Right forelimb (tissue), 1 donor: ENCODE data around the gene CEP126.
A peak's percentile ranks its signal among the peaks of the same experiment; 100 is the strongest.

Experiments
- DNase-seq: peaks from one replicate; pipeline ENCODE4 v3.0.0-alpha.2; 2018

The CEP126 gene, protein sequence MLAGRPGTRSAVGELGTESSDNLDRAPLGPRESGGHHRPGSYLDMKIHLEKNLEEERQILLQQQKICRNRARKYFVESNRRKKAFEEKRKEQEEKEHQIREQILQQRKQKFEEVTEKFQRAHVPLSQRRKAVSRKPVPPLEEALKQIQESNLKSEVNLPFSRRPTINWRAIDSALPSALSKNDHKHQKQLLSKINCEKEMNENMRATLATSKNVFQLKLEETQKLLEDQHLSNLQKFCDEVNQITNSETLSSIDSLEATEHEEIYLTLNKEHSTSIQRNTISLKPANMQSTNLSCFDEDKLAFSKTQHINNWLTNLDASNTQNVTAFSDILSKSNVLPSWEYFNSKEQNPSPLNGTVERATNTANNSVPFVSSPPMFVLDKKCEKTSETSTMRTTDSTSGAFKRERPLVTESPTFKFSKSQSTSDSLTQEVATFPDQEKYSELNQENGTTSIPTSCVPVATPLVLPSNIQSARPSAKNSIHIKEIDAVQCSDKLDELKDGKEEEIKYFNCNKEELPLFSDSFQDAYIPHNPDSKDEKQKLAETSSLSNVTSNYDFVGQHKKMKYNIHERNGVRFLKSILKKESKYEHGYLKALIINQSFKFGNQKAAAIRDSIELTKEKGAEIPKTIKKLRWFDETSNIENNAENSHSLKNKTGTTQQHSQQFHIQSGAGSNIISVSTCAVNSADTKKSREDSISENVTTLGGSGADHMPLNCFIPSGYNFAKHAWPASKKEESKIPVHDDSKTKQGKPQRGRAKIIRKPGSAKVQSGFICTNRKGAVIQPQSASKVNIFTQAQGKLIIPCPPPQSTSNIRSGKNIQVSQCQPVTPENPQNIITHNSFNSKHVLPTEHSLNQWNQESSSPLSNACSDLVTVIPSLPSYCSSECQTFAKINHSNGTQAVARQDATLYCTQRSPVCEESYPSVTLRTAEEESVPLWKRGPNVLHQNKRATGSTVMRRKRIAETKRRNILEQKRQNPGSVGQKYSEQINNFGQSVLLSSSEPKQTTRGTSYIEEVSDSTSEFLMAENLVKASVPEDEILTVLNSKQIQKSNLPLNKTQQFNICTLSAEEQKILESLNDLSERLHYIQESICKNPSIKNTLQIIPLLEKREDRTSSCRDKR

DNA sequence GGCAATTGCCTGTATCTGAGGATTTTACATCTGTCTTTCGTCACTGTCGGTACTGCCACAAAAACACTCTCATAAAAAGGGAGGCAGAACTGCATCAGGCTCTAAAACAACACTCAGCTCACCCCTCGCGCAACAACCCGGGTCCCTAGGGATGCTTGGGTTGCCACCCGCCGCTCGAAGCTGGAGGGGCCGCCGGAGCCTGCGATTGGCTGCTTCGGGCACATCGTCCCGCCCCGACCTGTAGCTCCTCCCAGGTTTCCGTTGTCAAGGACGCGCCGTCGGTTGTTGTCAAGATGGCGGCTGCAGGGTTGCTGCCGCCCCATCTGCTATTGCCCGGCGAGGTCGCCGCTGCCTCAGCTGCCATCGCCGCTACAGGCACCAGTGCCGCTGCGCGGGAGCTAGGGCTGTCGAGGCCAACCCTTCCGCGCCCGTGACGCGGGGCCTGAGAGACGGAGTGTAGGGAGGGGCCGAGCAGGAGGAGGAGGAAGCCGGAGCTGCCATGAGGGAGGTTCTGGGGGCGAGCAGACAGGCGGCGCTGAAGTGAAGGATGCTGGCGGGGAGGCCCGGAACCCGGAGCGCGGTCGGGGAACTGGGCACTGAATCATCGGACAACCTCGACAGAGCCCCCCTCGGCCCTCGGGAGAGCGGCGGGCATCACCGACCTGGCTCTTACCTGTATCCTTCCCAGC, at the start of gene CEP126:
TSS of gene CEP126 (plus strand) at position 273 of the 689 bp plus-strand sequence. CDS start at position 548, 275 bp downstream.
- peak; percentile 97 for DNase-seq

DNA sequence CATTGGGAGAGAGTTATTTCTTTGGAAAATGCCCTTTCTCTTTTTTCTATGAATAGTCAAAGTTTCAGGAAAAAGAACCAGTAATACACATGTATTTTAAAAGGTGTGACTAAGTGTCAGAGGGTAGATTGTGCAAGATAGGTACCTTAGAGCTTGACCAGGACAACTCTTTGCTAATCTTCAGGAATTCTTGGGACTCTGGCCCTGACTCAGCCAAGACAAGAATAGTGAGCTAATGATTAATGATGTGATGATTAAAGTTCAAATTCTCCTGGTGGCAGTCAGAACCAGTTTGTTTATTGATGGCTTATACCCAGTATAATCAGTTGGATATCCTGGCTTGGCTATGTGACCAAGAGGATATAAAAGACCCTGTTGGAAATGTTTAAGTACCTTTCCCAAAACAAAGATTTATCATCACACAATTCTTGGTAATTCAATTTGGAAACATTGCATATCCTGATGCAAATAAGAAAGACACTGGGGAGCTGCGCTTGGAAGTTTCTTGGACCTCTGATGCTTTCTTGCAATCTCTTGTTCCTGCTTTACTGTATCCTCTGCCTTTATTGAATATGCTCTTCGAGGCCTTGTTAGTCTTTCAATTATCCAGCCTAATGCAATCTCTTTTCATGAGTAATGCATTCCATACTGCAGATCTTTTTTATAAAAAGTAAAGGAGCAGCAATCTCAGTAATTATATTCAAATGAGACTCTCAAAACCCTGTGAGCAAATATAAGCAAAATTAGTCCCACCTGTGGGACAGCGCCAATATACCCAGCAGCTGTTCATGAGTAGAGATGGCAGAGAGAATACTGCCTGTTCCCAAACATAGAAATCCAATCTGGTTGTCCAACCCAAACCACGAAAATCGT, 48.0 kb upstream of the CEP126 start:
- DNase-seq = no peak

DNA sequence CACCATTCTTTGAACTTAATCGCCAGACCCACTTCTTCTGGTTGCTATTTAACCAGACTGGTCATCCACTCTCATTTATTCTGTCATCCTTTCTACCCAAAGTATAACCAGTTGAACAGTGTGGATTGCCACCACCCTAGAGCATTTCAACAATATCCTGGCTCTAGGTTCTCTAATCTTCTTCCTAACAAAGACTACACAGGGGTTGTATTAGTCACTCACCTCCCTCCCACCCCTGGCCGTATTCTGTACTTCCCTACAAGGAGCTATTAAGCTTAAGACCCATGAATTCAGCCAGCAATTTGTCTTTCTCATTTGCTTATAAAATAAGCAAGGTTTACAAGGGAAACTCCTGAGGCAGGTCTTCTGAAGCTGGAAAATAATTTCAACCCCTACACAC, 46.9 kb upstream of the CEP126 start:
- no peak for DNase-seq

DNA sequence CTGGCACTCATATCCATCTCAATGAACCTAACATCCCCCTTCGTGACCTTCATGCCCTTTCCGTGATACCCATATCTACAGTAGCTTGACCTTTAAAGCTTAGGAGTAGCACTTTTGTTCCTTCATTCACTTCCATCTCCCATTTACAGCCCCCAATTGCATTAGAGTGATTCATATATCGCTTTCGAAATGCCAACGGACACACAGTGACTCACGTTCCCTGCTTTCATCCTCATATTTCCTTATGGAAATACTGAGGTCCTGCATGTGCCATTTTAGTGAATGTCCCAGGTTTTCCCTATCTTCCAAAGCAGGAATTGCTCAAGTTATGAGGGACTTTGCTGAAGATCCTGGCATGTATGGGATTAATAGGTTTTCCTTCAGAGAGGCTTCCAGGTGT, 44.3 kb upstream of the CEP126 start:
- DNase-seq = no peak

DNA sequence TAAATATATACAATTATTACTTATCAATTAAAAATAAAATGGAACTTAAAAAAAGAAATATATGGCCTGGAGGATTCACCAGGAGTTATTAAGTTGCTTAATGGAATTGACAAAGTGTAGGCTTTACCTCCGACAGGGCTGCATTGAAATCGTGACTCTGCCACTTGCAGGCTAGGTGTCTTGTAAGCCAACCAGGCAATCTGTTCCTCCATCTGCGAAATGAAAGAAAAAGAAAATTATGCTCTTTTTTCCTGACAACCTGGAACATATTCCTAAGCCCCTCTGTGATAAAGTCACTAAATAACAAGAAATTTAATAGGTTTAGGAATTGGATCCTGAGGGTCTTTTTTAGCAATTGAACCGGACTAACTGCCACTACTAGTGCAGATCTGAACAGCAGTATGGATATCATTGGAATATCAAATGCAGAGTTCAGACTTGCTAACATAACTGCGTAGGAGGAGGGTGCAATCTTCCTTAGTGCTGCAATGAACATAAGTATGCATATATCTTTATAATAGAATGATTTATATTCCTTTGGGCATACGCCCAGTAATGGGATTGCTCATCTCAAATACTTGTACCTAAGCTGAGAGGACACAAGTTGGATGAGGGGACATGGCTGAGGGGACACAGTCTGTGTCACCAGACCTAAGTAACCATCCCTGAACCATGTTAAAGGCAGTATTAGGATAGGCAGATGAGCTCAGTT, 42.5 kb upstream of the CEP126 start:
- DNase-seq = no peak

DNA sequence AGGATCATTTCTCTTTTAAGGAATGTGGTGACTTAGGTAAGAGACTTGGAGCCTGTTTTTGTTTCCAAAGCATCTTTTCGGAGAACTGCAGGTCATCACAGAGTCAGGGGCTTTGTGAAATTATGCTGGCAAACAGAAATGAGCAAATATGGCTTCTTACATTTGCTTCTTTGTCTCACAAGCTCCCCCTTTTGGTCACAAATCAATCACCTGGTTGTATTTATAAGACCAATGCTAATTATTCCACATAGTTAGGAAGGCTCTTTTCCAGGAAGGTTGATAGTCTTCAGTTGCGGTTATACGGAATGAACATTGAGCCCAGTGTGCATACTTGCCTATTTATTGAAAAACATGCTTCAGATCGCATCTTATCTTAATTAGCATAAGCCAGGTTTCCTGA, 34.6 kb upstream of the CEP126 start:
- no peak for DNase-seq

DNA sequence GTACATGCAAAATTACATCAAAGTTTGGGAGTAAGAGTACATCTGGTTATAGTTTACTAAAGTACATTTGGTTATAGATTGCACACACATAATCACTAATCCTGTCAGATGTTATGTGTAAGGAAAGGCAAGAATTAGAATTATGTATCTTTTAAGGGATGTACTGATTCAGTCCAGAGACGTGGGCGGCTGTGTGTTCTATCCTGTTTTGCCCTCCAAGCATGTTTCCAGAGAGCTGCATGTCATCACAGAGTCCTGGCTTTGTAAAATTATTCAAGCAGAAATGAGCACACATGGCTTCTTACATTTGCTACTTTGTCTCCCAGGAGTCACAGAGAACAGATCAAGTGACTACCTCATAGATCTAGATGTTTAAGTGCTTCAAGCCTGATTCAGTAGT, 33.2 kb upstream of the CEP126 start:
- no peak for DNase-seq

DNA sequence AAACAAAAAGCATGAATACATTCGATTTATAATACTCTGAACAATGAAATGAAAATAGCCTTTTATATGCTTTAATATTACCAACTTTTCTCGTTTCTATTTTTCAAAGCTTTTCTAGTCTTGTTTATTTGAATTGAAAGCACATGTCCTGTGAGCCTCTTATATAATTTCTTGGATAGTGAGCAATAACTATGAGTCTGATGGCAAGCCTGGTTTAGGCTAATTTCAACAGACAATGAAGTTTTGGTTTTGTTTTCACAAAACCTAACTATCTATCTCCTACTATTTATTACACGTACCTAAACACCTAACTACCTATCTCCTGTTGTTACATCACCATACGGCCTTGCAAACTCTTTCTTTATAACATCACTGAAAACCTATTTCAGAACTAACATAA, 29.2 kb upstream of the CEP126 start:
- no peak for DNase-seq

DNA sequence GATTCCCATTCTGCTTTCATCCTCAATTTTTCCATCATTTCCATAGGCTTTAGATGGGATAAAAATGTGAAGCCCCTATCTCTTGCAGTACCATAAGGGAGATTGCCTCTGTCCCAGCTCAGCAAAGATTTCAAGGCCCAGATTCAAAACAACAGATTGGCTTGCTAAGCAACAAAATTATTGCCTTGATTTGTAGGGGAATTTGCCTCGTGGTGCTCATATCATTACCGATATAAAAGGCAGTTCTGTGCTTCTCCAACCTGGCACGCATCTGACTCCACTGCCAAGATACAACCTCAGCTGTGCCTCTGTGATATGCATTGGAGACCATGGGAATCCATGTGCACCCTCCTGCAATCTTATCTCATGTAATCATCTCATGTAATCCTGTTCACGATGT, 25.0 kb upstream of the CEP126 start:
- no peak for DNase-seq

DNA sequence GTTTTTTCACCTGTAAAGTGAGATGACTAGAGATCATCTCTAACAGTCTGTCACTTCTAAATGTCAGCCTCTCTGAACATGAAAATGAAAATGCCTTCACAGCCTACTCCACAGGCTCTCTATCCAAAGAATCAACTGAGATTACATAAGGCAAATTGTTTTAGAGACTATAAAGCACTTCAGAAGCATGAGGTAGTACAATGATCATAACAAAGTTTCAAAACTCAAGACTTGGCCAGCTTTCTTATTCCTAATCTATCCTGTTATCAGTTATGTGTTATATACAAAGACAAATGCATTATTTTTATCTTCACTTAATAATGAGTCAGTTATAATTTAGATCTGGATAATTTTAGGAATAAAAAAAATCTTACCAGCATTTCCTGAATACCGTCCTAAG, 20.3 kb upstream of the CEP126 start:
- DNase-seq = no peak

DNA sequence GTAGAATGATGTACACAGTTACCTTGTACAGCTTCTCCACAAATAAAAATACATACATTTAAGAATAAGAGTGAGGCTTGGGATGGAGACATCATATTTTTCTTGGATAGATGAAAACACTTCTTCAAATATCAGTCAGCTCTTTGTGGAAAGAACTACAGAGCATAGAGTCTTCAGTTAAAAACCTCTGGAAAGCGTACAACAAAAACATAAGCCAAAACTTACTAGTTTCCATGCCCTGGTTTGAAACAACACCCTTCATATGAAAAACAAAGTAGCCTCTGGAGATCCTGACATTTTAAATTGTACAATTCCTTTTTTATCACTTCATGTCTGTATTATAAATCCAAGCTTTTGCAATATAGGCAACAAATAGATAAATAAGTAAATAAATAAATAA, 7.0 kb upstream of the CEP126 start:
- no peak for DNase-seq

DNA sequence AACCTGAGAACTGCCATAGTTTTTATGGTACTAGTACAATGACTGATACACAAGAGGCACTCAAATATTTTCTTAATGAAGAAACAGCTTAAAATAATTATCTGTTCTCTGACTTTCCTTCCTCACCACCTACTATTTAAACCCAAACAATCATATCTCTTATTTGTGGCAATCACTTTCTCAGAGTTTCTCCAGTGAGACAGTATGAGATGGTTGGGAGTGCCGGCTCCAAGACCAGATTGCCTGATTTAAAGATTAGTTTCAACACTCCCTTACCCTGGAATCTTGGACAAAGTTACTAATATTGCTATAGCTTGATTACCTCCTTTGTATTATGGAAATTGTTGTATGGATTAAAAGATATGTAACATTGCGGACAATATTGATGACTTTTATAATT, 5.7 kb upstream of the CEP126 start:
- DNase-seq = no peak

DNA sequence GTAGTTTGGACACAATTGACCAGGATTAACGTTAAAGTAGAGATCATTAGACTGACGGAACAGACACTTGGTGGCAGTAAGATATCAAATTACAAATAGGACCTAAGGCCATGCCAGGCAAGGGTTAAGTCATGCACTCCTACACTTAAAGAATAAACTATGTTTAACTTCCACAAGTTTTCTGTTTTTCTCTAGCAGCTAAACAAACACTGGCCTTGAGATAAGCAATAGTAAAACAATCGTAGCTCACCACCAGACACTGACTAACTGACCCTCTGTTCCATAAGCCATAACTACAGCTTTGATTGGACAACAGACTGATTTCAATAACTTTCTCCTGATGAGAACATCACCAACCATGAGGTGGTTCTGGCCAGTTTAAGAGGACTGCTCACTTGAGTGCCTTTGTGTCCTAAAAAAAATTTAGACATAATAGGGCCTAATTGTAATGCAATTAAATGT, 2.0 kb upstream of the CEP126 start:
- no peak for DNase-seq

DNA sequence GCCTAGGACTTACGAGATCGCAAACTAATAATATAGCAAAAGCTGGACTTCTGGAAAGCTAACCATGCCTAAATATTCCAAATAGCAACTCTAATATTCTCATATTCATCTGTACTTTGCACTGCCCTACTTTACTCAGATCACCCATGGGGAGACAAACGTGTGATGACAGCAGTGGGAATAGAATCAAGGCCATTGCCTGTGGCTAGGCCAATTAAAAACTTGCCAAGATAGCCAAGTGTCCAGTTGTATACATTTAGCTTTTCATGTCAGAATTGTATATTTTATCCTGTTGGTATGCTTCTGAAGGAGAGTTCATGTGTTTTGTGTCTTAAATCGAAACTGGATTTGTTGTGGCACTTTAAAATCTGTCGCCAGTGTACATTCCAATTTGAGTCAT, 1.2 kb upstream of the CEP126 start:
- DNase-seq = no peak

DNA sequence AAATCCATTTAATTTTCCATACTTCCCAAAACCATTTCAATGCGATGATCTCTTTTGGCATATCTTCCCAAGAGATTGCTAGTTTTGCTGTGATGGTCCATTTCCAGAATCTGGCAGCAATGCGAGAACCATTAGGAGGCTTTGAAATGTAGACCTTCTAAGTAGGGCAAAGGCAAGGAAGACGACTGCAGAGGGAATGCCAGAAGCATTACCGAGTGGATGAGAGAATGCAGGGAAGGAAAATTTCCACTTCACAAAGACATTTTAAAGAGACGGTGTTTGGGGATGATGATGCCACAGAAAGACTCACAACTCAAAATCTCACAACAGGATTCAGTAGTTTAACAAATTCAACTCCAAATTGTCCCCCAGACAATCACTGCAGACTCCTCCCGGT, 471 bp upstream of the CEP126 start:
- no peak for DNase-seq

DNA sequence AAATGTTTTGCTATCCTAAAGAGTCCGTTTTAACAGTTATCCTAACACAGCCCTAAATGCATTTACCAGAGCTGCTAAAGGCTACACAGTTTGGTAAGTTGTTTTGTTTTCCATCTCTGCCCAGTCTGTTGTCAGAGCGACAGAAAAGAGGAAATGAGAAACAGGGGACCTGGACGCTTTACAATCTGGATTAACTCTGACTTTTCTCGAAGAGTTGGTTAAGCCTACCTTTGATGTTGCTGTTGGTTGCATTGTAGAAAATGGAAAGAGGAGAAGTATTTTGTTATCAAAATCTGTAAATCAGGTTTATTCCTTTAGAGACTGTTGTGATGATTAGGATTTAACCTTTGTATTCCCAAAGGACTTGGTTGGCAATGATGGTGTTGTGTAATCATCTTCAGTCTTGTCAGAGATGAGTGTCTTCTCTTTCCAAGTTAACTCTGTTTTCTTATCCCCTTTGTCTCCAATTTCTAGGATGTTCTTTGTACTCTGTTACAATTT, 1.0 kb downstream of the CEP126 start:
- DNase-seq = no peak

DNA sequence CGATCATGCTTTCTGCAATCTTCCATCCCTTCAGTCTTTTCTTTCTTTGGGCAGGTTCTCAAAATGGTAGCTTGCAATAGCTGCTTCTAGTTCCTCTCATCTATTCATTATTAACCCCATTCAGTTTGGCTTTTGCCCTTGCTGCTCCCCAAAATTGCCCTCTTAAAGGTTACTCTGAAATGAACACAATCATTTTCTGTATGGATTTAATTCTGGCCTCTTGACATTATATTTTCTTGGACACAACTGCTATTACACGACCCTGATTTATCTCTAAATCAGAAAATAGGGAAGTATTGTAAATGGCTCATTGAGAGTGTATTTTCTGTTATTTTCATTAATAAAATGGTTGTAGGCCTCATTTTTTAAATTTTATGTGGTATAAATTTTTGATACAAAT, 1.6 kb downstream of the CEP126 start, which contains the start of gene ANGPTL5:
TSS of gene ANGPTL5 (minus strand) at position 101 of the 400 bp plus-strand sequence. CDS start 8,613 bp downstream, outside the sequence.
- no peak for DNase-seq

DNA sequence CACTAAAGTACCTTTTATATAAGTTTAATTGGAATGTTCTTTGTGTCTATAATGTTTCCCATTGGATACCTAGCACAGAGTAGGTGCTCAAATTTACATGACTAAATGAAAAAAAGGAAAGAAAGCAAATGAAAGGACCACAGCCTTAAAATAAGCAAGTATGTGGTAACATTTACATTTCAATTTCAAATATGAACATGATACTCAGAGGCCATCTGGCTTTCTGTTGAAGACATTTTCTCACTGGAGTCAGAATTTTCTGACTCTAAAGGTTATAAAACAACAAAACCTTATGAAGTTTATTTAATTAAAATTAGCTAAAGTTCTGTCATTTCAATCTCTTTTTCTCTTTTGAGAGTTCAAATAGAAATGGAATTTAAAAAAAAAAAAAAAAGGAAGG, 2.4 kb downstream of the CEP126 start:
- DNase-seq = no peak

DNA sequence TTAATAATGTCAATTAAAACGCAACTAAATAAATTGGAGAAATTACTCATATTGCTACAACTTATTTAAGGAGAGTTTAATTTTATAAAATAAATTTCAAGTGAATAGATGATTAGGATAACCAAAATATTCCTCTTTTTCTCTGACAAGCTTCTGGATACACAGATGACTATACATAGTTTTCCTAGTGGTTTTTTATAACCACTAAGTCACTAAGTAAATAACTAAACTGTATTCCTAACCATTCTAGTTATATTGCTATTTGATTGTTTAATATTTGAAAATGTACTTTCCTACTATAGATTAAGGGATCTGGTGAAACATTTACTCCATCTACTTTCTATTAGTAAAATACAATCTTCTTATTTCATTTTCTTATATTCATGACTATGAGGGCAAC, 6.2 kb downstream of the CEP126 start:
- no peak for DNase-seq

DNA sequence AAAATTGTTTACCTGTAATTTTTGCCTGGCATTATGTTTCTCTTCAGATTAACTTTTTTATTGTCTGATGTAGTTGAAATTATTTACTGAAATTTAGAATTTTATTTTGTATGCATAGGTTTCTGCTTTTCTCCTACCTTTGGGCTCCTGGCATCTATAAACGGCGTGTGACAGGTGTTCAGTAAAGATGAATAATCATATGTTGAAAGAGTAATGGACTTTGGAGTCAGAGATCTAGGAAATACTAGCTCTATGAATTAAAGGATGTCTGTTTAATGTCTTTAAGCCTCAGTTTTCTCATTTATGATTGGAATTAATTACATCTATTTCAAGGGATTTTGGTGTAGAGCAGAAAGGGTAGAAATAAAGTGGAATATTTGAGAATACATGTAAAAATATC, 8.7 kb downstream of the CEP126 start:
- DNase-seq = no peak
